Endothelial cell of umbilical vein (primary cell): ENCODE measurements around the gene DDX52. TPM values are rescaled to one million over a fixed set of nuclear protein-coding genes. Genes with fewer than 3 reads are reported as not detected.
A peak's percentile ranks its signal among the peaks of the same experiment; 100 is the strongest.

ENCODE experiments used
- BruUV-seq: library from RNA; stranded (reverse); fragments of 400-500 nt; replicated peaks from 2 replicates; lab custom pipeline; 2021; lab: Mats Ljungman, UMichigan
- CTCF ChIA-PET: fragments of 300-600, 350-600 bp; sonication (Branson Sonifier 250); formaldehyde crosslinking; loops from one replicate; lab custom pipeline; 2021; ENCODE audit warnings: antibody characterized with exemption, inconsistent platforms; lab: Charles Lee
- POLR2A ChIA-PET: fragments of 300-600, 350-600 bp; sonication (Branson Sonifier 250); formaldehyde crosslinking; loops from one replicate; lab custom pipeline; 2021; ENCODE audit warnings: antibody characterized with exemption, inconsistent platforms; lab: Charles Lee
- DNase-seq: peaks from one replicate; pipeline ENCODE4 v3.0.0-alpha.2; 2011; ENCODE audit warnings: low read depth, low spot score
- FAIRE-seq: peaks from 2 replicates; lab custom pipeline; 2011; peaks lifted over from hg19 to GRCh38; lab: Jason Lieb, UNC
- H2AFZ ChIP-seq: 2 replicates; pipeline ENCODE4 v1.6.0; 2012; ENCODE audit warnings: low read depth, low read length, control low read depth, inconsistent platforms
- H3K27ac ChIP-seq: 2 replicates; pipeline ENCODE4 v1.5.1; 2011; ENCODE audit warnings: low read depth, mild to moderate bottlenecking, control low read depth, low read length, moderate library complexity; ENCODE audit not compliant: insufficient read depth
- H3K27me3 ChIP-seq, 2 experiments: 2 replicates each; pipeline versions ENCODE4 v1.6.0 to v1.6.1; 2011; ENCODE audit warnings: low read length in 2 of 2, mixed read lengths in 1 of 2; ENCODE audit not compliant: control insufficient read depth in 2 of 2, insufficient read depth in 2 of 2
- H3K36me3 ChIP-seq, 2 experiments: 2 replicates in 1 of 2; 3 replicates in 1 of 2; pipeline ENCODE4 v1.5.1; 2011; ENCODE audit warnings: low read length in 2 of 2, mild to moderate bottlenecking in 1 of 2, moderate library complexity in 1 of 2; ENCODE audit not compliant: control insufficient read depth in 2 of 2, insufficient read depth in 2 of 2; ENCODE audit errors: extremely low read depth in 1 of 2
- H3K4me1 ChIP-seq: 3 replicates; pipeline ENCODE4 v1.5.1; 2011; ENCODE audit warnings: mild to moderate bottlenecking, low read length; ENCODE audit not compliant: control insufficient read depth, insufficient read depth; ENCODE audit errors: extremely low read depth
- H3K4me2 ChIP-seq: 2 replicates; pipeline ENCODE4 v1.6.1; 2011; ENCODE audit warnings: low read length, control low read depth, mixed read lengths; ENCODE audit not compliant: insufficient read depth
- H3K4me3 ChIP-seq, 3 experiments: fragments of 200-600 bp in 1 of 3; sonication (generic), shearing (Covaris generic) in 1 of 3; replicated peaks in 1 of 3; 2 replicates each; pipeline ENCODE4 v1.5.1; 2011 to 2016; ENCODE audit warnings: control low read depth in 3 of 3, low read length in 3 of 3, mild to moderate bottlenecking in 2 of 3, inconsistent platforms in 1 of 3, low read depth in 1 of 3, moderate library complexity in 1 of 3; ENCODE audit not compliant: insufficient read depth in 1 of 3
- H3K79me2 ChIP-seq: 2 replicates; pipeline ENCODE4 v1.6.0; 2012; ENCODE audit warnings: low read length, inconsistent platforms; ENCODE audit not compliant: control insufficient read depth, insufficient read depth
- H3K9ac ChIP-seq: replicated peaks from 2 replicates; pipeline ENCODE3; 2011; ENCODE audit warnings: low read length, control low read depth; ENCODE audit not compliant: insufficient read depth; ENCODE audit errors: extremely low read depth
- H3K9me1 ChIP-seq: replicated peaks from 3 replicates; pipeline ENCODE4 v1.6.0; 2011; ENCODE audit warnings: mild to moderate bottlenecking, low read length; ENCODE audit not compliant: control insufficient read depth, insufficient read depth; ENCODE audit errors: extremely low read depth
- H3K9me3 ChIP-seq: replicated peaks from 2 replicates; pipeline ENCODE4 v1.5.1; 2012; ENCODE audit warnings: low read length, inconsistent platforms; ENCODE audit not compliant: control insufficient read depth, insufficient read depth
- H4K20me1 ChIP-seq: replicated peaks from 2 replicates; pipeline ENCODE3; 2011; ENCODE audit warnings: mild to moderate bottlenecking, low read length; ENCODE audit not compliant: control insufficient read depth, insufficient read depth; ENCODE audit errors: extremely low read depth
- FOS ChIP-seq: IDR thresholded peaks from 2 replicates; pipeline ENCODE4 v1.6.1; 2011; ENCODE audit warnings: mild to moderate bottlenecking, low read length, moderate library complexity, borderline replicate concordance; ENCODE audit not compliant: insufficient read depth
- JUN ChIP-seq: IDR thresholded peaks from 2 replicates; pipeline ENCODE4 v1.6.1; 2011; ENCODE audit warnings: borderline replicate concordance, low read depth; ENCODE audit not compliant: insufficient read length, insufficient read depth
- MAX ChIP-seq: IDR thresholded peaks from 2 replicates; pipeline ENCODE4 v1.6.1; 2011; ENCODE audit not compliant: insufficient read depth, insufficient read length
- MYC ChIP-seq: IDR thresholded peaks from one replicate; pipeline ENCODE4 v1.6.1; 2011; ENCODE audit warnings: mild to moderate bottlenecking, low read depth, low read length
- POLR2A ChIP-seq: IDR thresholded peaks from 2 replicates; pipeline ENCODE4 v1.6.1; 2012; ENCODE audit warnings: low read depth, mild to moderate bottlenecking, control low read depth, low read length
- POLR2AphosphoS5 ChIP-seq: IDR thresholded peaks from 2 replicates; pipeline ENCODE4 v1.6.1; 2012; ENCODE audit warnings: low read depth, mild to moderate bottlenecking, control low read depth, low read length, moderate library complexity; ENCODE audit not compliant: insufficient read depth
- dilution Hi-C: fragments of 300-500 bp; cut with MboI; formaldehyde crosslinking; loops from one replicate; pipeline ENCODE4 v1.15.0; 2019; ENCODE audit warnings: low sequenced_read_pairs; ENCODE audit not compliant: extremely low pct_ligation_motif_present
- intact Hi-C: fragments of 100-400 bp; cut with micrococcal nuclease; formaldehyde crosslinking; loops from one replicate; pipeline ENCODE4 v1.10.0; 2022
- polyA plus RNA-seq, 4 experiments: library from polyadenylated mRNA; depleted of rRNA in 3 of 4; stranded (reverse) in 3 of 4; unstranded in 1 of 4; fragments of >200 nt; gene quantifications; 2 replicates each; pipeline versions ENCODE4 v1.2.1 to v1.2.3, GENCODE V29; 2011 to 2012; ENCODE audit warnings: missing spikeins in 1 of 4
- total RNA-seq: library from RNA; stranded (reverse); gene quantifications from 2 replicates; pipeline ENCODE4 v1.2.3, GENCODE V29; 2021
- TF ChIP-seq, protein P1 (sequence below), 2 donors: IDR thresholded peaks; 1 replicate in 1 of 2; 2 replicates in 1 of 2; pipeline ENCODE4 v1.5.1; 2011; ENCODE audit warnings: low read length in 2 of 2, mild to moderate bottlenecking in 2 of 2, moderate library complexity in 2 of 2, control low read depth in 1 of 2, inconsistent platforms in 1 of 2, low read depth in 1 of 2; ENCODE audit not compliant: insufficient read depth in 1 of 2; ENCODE audit errors: extremely low read depth in 1 of 2

Gene DDX52
- total and polyA plus RNA-seq, 2 donors (not counting 3 experiments of a cell fraction or from before 2014, with no cell fraction given), result 12.5 to 58.4 TPM

- POLR2A ChIA-PET, result interaction anchor here (0.7 kb wide), 1 partner anchor 123 kb away, joined by 3 read pairs; no protein-coding TSS in a partner anchor
- no TSS peak for BruUV-seq
- H3K9me1 ChIP-seq, result no peaks in the 10 kb centered on the region
- H3K9me3 ChIP-seq, result no peaks in the 10 kb centered on the region
- no peak for FAIRE-seq
- H3K36me3 ChIP-seq, result no peaks in the 10 kb centered on the region
- peaks cover 36% of the 10 kb centered on the region for H3K4me1 ChIP-seq
- CTCF ChIA-PET, result interaction anchor here (0.9 to 5.1 kb wide), 7 partner anchors 9 to 169 kb away, joined by 3 to 128 read pairs (median 6); partner anchors contain the start of gene SYNRG
- no peak for DNase-seq
- peak overlapping the region; percentile 17 for H2AFZ ChIP-seq
- H4K20me1 ChIP-seq, result no peaks in the 10 kb centered on the region
- peak overlapping the region; percentile 80 for H3K27ac ChIP-seq
- dilution Hi-C loops (no loop called here), intact Hi-C loops (loop anchor here (2.0 kb wide), 2 partner anchors 39 to 63 kb away; partner anchors contain the start of gene SYNRG)
- H3K27me3 ChIP-seq, result no peaks in the 10 kb centered on the region
- H3K79me2 ChIP-seq, result peaks cover 3% of the 10 kb centered on the region
- no peak overlapping the region for H3K4me3 ChIP-seq
- TF ChIP-seq POLR2AphosphoS5 (no peak), POLR2A (no peak), JUN (no peak), MYC (no peak), MAX (no peak), FOS (no peak)
- TF ChIP-seq, protein P1, sequence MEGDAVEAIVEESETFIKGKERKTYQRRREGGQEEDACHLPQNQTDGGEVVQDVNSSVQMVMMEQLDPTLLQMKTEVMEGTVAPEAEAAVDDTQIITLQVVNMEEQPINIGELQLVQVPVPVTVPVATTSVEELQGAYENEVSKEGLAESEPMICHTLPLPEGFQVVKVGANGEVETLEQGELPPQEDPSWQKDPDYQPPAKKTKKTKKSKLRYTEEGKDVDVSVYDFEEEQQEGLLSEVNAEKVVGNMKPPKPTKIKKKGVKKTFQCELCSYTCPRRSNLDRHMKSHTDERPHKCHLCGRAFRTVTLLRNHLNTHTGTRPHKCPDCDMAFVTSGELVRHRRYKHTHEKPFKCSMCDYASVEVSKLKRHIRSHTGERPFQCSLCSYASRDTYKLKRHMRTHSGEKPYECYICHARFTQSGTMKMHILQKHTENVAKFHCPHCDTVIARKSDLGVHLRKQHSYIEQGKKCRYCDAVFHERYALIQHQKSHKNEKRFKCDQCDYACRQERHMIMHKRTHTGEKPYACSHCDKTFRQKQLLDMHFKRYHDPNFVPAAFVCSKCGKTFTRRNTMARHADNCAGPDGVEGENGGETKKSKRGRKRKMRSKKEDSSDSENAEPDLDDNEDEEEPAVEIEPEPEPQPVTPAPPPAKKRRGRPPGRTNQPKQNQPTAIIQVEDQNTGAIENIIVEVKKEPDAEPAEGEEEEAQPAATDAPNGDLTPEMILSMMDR (IDR thresholded peaks at IDR 0.05; ENCODE audit: extremely low read depth in 1 of 2, insufficient read depth in 1 of 2, low read depth in 1 of 2, low read length in 2 of 2), result no peak
- H3K4me2 ChIP-seq, result peak overlapping the region; percentile 69
- H3K9ac ChIP-seq, result peak overlapping the region; percentile 49
Measured at GRCh38 chr17:37647856-37648255, 4.6 kb upstream of the DDX52 start.
